H1 (cell line): Measurements from ENCODE around the gene EFEMP2. TPM values are rescaled to one million over a fixed set of nuclear protein-coding genes. Genes with fewer than 3 reads are reported as not detected.

Source experiments
- CBX5 ChIP-seq: fragments of 300-800, 300-1000 bp; sonication (generic); IDR thresholded peaks from 2 replicates; pipeline ENCODE4 v1.7.1; 2016; ENCODE audit warnings: antibody characterized with exemption, low read length, low read depth
- CHD1 ChIP-seq: IDR thresholded peaks from 2 replicates; pipeline ENCODE4 v1.6.1; 2012; ENCODE audit warnings: low read depth, low read length, improper control_type of control experiment
- KDM4A ChIP-seq: IDR thresholded peaks from one replicate; pipeline ENCODE4 v1.7.1; 2012; ENCODE audit warnings: low read depth, mild to moderate bottlenecking, moderate library complexity, low read length, inconsistent platforms; ENCODE audit not compliant: severe bottlenecking
- KDM5A ChIP-seq: fragments of 200-600 bp; IDR thresholded peaks from 2 replicates; pipeline ENCODE4 v1.7.1; 2012; ENCODE audit warnings: mild to moderate bottlenecking, low read length, inconsistent platforms, mixed read lengths
- POU5F1 ChIP-seq: IDR thresholded peaks from 2 replicates; pipeline ENCODE4 v1.6.1; 2011; ENCODE audit warnings: low read depth, mild to moderate bottlenecking, low read length, moderate library complexity
- RXRA ChIP-seq: IDR thresholded peaks from 2 replicates; pipeline ENCODE4 v1.6.1; 2011; ENCODE audit warnings: low read depth, mild to moderate bottlenecking, low read length, moderate library complexity; ENCODE audit not compliant: insufficient read depth
- SUZ12 ChIP-seq: fragments of 200-600 bp; sonication (generic); IDR thresholded peaks from 2 replicates; pipeline ENCODE4 v1.6.1; 2012; ENCODE audit warnings: mild to moderate bottlenecking, inconsistent platforms, low read length, moderate library complexity, mixed read lengths
- polyA plus RNA-seq, 7 experiments: library from polyadenylated mRNA; depleted of rRNA in 3 of 7; stranded (reverse) in 5 of 7; unstranded in 2 of 7; fragments of >200 nt in 5 of 7; fragments of 200-250 nt in 2 of 7; gene quantifications; 1 replicate in 5 of 7; 2 replicates in 1 of 7; 4 replicates in 1 of 7; pipeline versions ENCODE4 v1.2.1 to v1.2.3, GENCODE V29; 2011 to 2013; ENCODE audit warnings: missing spikeins in 2 of 7, mixed read lengths in 2 of 7
- total RNA-seq: library from RNA; stranded (reverse); fragmentation: NEBNext Ultra II Directional; extraction: Animal tissue kit (Norgen Biotek cat#: 25700); gene quantifications from 2 replicates; pipeline ENCODE4 v1.2.1, GENCODE V29; 2021

Gene EFEMP2
- total and polyA plus RNA-seq, 2 of the 8 experiments (the other 6 are each of a cell fraction or from before 2014, with no cell fraction given): 8.8 to 17.2 TPM

GRCh38 chr11:65866509-65867283 lies 5.9 kb downstream of the EFEMP2 start (continued):
- no peak for TF ChIP-seq KDM5A
- TF ChIP-seq CBX5: no peak
- no peak for TF ChIP-seq CHD1
- no peak for TF ChIP-seq POU5F1
- no peak for TF ChIP-seq SUZ12
- no peak for TF ChIP-seq KDM4A
- no peak for TF ChIP-seq RXRA
- TF ChIP-seq, all 59 proteins: peak for 0
